Left lobe of liver (tissue), 2 donors: ENCODE measurements around the gene GSS. TPM values are rescaled to one million over a fixed set of nuclear protein-coding genes. Genes with fewer than 3 reads are reported as not detected.

Experiments used
- ATAC-seq: fragments of 200-7000 bp; cut with Tn5 transposase; one replicate; pipeline ENCODE4 v1.9.1; 2020; ENCODE audit warnings: mild to moderate bottlenecking, moderate library complexity
- DNase-seq: peaks from one replicate; pipeline ENCODE4 v3.0.0-alpha.2; 2020; ENCODE audit warnings: low spot score
- total RNA-seq: library from RNA; stranded (reverse); gene quantifications from one replicate; pipeline ENCODE4 v1.2.1, GENCODE V29; 2021
- donor health status: DM: no; HTN: no; CAD: no; lungs with moderate emphysema.
- donor health status: DM: no; HTN: yes; CAD: no.

The GSS gene
- total RNA-seq, 1 donor from 2014 or later = 29.2 TPM

- DNase-seq = no peak
- ATAC-seq = peak; percentile 93
Observed at GRCh38 chr20:34949120-34949519, 6.5 kb downstream of the GSS start.

- ATAC-seq = no peak
- no peak for DNase-seq
Observed at GRCh38 chr20:34948030-34948429, 7.6 kb downstream of the GSS start.

- ATAC-seq = no peak
- DNase-seq = no peak
Observed at GRCh38 chr20:34947336-34947735, 8.3 kb downstream of the GSS start.

- ATAC-seq (no peak), DNase-seq (no peak)
Observed at GRCh38 chr20:34946661-34947060, 8.9 kb downstream of the GSS start.

- DNase-seq = no peak
- no peak for ATAC-seq
Observed at GRCh38 chr20:34945315-34946077, 10.1 kb downstream of the GSS start.

- no peak for ATAC-seq
- DNase-seq = no peak
Observed at GRCh38 chr20:34943808-34944567, 11.6 kb downstream of the GSS start.

- ATAC-seq (no peak), DNase-seq (no peak)
Observed at GRCh38 chr20:34942301-34942700, 13.3 kb downstream of the GSS start.

- DNase-seq (no peak), ATAC-seq (no peak)
Observed at GRCh38 chr20:34941226-34941625, 14.4 kb downstream of the GSS start.

- DNase-seq (no peak), ATAC-seq (no peak)
Observed at GRCh38 chr20:34940081-34940481, 15.5 kb downstream of the GSS start.

GRCh38 chr20:34938466-34939163 lies 17.0 kb downstream of the GSS start:
- DNase-seq (peak; percentile 67), ATAC-seq (peak; percentile 87)

GRCh38 chr20:34931771-34932170 lies 23.8 kb downstream of the GSS start:
- peak; percentile 30 for ATAC-seq
- DNase-seq = no peak

GRCh38 chr20:34928411-34928810 lies 27.2 kb downstream of the GSS start:
- no peak for DNase-seq
- no peak for ATAC-seq

GRCh38 chr20:34927736-34928135 lies 27.9 kb downstream of the GSS start:
- ATAC-seq (no peak), DNase-seq (no peak)

GRCh38 chr20:34926581-34926980 lies 29.0 kb downstream of the GSS start:
- no peak for DNase-seq

GRCh38 chr20:34925981-34926380 lies 29.6 kb downstream of the GSS start:
- no peak for DNase-seq
- ATAC-seq = no peak

More at GRCh38 chr20:34926581-34926980, 29.0 kb downstream of the GSS start:
- ATAC-seq = no peak

- ATAC-seq (no peak), DNase-seq (no peak)
Observed at GRCh38 chr20:34925341-34925740, 30.3 kb downstream of the GSS start.

- no peak for DNase-seq
- no peak for ATAC-seq
Observed at GRCh38 chr20:34923414-34923813, 32.2 kb downstream of the GSS start.

GRCh38 chr20:34922654-34923381 lies 32.8 kb downstream of the GSS start:
- ATAC-seq (peak; percentile 93), DNase-seq (peak; percentile 55)

GRCh38 chr20:34921436-34921835 lies 34.2 kb downstream of the GSS start:
- ATAC-seq = no peak
- no peak for DNase-seq

GRCh38 chr20:34920055-34920454 lies 35.6 kb downstream of the GSS start:
- no peak for ATAC-seq
- DNase-seq = no peak

GRCh38 chr20:34916774-34917354 lies 38.7 kb downstream of the GSS start:
- DNase-seq = no peak
- ATAC-seq = no peak
